Retina (tissue), 1 donor: ENCODE data around the gene ST6GALNAC3.
A peak's percentile ranks its signal among the peaks of the same experiment; 100 is the strongest.

Experiments used
- DNase-seq: peaks from one replicate; pipeline ENCODE4 v3.0.0-alpha.2; 2016

The ST6GALNAC3 gene

DNA sequence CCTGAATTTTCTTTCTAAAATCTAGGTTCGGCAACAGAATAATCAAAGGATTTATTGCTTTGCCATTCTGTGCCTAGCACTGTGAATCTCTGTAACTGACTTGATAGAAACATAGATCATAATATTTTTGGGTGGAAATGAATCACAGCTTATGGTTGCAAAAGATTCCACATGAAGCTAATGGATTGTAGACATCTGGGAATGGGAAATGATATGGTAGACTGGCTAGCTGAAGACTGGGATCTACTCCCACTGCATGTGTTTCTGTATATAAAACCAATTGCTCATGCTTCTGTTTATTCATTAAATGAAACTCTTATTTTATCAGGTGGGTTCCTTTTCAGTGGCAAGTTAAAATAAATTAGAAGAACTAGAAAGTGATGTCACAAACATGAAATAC lies 395.6 kb downstream of the ST6GALNAC3 start:
- no peak for DNase-seq

DNA sequence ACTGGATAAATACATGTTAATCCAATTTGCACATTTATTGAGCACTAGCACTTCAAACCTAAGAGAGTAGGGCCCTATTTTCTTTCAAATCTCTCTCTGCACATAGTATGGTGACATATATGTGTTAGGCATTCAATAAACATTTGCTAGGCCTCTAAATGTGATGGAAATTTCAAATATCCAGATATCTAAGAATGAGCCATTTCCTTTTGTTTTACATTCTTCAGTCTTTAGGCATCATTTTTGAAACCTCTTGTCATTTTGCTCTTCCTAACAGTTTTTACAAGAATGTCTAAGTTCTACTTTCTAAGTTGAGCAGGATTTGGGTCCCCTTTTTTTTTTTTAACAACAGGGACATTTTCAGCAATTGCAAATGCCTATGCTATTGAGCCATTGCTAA lies 397.0 kb downstream of the ST6GALNAC3 start:
- no peak for DNase-seq

DNA sequence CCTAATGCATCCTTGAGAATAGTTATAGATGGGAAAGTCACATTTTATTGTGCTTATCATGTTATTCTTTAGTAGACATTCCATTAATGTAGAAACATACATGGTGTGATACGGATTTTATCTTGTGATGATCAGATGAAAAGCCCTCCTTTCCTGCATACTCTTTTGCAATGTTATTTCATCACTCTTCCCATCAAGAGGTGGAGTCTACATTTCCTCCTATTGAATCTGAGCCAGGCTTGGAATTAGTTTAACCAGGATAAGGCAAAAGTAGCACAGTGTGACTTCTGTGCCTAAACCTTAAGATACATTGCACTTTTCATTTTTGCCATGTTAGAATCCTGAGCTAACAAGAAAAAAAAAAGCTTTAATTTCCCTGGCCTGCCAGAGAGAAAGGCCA lies 399.0 kb downstream of the ST6GALNAC3 start:
- DNase-seq: no peak

DNA sequence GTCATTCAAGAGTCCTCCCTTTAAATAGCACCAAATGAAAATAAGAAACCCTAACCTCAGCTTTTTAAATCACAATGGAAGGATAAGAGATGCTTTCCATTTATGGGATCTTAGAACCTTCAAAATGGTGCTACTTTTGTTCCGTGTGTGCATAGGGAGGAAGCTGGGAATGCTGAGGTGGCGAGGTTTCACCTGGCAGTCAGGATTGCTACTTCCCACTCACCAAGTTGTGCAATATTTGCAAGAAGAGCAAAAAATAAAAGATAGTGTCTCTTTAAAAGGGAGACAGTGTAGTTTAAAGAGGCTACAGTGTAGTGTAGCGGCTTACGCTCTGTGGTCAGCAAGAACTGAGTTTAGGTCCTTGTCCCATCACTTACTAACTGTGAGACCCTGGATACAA lies 400.4 kb downstream of the ST6GALNAC3 start:
- DNase-seq: no peak

DNA sequence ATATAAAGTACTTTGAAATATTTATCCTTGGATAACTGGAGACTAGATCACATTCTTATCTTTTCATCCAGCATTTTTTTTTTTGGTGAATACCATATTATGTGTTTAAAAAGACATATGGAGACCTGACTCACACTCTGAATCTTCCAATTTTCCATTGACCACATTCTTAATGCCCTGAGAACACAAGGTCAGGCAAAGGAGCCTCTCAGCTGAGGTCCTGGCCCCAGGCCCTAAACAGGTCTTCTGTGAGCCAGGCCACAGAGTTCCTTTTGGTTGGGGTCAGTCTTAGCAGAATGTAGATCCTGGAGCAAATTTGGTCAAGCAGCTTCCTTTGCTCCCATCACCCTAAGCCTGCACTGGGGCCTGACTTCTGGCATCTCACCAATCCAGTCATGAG lies 402.6 kb downstream of the ST6GALNAC3 start:
- DNase-seq: no peak

DNA sequence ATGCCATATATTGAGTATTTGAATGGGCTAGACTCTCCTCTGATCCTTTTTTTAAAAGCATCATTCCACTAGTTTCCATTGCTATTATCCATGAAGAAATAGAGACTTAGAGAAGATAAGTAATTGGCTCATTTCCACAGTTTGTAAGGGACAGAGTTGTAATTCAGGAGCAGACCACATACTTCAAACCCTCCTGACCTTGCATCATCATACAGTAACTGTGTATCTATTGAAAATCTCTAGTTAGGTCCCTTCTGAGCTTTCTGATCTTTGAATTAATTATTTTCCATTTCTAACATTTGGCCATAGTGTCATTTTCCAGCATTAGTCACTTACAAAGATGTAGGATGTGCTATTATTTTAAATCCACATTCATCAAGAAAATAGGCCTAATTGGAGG lies 406.3 kb downstream of the ST6GALNAC3 start:
- no peak for DNase-seq

DNA sequence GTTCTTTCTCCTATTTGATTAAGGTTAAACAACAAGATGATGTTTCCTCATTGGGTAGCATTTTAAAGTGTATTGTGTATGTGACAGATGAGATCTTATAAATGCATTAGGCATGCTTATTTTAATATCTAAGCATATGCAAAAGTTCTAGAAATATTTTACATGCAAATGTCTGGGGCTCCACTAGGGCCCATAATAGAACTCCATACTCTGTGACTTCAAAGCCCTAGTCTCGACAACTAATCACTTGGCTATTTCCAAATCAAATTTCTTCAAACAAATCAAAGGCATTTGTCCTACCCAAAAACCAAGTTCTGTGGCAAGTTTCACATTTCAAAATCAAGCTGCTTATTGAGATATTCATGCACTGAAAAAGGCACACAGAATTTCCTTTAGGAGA lies 407.1 kb downstream of the ST6GALNAC3 start:
- no peak for DNase-seq

DNA sequence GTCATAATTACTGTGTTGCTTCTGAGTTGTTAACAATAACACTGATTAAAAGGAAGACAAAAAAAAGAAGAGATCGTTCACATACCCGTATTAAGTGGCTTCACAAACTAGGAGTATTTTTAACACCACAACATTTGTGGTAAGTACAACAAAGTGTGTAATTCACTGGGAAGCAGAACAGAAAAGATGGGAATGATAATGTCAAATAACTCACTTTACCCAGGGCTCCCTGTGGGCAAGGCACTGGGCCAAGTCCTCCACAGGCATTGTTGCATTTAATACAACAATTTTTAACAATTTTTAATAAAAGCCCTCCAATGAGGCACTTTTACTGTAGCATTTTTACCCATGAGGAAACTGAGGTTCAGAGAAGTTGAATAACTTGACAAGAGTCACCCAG lies 407.7 kb downstream of the ST6GALNAC3 start:
- no peak for DNase-seq

DNA sequence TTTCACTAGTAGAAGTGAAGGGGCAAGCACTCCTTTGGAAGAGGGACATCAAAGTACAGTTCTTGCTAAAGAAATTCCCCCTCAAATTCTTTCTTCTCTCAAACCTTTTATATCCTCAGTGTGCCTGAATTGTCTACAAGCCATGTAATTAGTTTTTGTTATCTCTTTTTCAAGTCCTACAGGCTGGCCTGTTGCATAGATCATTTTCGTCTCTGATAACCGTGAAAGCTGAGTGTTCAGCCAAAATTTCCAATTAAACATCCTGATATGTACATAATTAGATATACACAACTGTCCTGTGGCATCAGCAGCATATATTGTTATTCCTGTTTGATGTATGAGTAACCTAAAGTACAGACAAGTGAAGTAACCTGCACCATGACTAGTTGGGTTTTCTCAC lies 417.2 kb downstream of the ST6GALNAC3 start:
- DNase-seq: no peak

DNA sequence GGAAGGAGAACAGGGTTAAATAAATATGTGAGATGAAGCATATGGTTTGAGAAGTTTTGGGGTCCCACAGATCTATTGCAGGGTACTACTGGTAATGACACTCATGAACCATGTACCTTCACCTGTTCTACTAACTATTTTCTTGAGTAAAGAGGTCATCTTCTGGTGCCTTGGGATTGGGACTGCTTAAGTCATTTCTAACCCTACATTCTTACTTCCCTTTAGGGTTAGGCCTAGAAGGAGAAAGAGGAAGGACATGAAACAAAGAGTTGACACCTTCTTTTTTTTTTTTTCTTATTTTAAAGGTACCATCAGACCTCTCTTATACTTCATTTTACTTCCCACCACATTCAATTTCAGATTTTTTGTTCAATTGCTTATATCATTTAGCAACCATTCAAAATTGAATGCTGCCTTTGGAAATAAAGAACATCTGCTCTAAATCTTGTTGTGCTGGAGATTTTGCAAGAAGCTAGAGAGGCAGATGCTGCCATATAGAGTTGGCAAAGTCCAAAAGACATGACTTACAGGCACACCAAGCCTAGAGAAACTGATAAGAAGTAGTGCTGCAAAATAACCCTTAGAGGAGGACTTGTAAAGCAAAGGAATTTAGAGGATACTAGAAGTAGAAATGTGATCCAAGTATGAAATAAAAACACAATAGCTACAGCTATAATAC lies 418.3 kb downstream of the ST6GALNAC3 start:
- DNase-seq: no peak

DNA sequence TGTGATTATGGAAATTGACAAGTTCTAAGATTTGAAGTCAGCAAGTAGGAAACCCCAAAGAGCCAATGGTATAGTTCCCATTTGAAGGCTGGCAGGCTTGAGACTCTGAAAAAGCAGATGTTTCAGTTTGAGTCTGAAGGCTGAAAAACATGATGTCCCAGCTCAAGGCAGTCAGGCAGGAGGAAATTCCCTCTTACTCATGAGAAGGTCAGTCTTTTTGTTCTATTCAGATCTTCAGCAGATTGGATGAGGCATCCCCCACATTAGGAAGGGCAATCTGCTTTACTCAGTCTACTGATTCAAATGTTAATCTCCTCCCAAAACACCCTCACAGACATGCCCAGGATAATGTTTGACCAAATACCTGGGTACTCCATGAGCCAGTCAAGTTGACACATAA lies 420.3 kb downstream of the ST6GALNAC3 start:
- no peak for DNase-seq

DNA sequence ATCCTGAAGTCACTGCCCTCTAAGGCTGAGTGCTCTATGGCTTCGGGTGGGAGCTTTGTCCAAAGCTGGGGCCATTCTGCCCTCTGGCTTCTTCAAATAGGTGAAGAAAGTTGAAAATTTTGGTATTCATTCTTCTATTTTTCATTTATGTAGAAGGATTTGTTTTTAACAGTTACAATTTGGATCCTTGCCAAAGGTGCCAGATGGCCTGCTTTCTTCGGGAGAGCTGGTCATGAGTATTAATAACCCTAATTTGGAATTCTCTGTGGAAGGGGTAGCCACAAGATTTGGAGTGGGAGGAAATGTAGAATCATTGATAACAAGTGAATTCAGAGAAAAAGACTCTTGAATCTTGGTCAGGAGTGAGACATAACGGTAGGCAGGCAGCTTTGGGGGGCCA lies 422.3 kb downstream of the ST6GALNAC3 start:
- DNase-seq: no peak

DNA sequence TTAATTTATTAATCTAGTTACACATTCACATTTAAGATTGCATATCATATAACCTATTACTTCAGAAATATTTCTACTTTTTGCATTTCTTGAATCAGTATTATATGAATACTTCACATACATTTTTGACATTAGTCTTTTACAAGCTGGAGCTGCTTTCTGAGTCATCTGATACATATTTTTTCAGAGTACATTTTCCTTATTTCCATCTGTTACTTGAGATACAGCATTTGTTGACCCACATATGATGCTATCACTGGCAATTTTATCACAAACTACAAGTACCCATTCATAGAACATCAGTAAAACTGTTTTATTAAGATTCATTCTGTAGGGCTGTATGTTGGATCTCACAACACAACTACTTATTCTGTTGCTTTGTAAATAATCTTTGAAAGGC lies 425.6 kb downstream of the ST6GALNAC3 start:
- no peak for DNase-seq

DNA sequence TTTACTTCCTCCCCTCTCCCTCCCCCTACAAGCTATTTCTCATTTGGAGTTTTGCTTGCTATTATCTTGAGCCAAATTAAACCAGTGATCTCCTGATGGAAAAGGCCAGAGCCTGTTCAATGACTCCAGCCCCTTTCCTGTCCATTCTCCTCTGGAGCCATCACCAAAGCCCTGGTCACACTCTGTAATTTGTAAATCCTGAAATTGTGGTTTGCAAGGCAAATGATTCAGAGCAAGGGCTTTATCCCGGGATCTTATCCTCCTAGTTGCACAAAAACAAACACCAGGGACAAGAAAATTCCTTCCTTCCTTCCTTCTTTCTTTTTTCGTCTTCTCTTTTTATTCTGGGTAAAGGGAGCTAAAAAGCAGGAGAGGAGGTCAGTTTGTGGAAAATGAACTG lies 426.6 kb downstream of the ST6GALNAC3 start:
- no peak for DNase-seq

DNA sequence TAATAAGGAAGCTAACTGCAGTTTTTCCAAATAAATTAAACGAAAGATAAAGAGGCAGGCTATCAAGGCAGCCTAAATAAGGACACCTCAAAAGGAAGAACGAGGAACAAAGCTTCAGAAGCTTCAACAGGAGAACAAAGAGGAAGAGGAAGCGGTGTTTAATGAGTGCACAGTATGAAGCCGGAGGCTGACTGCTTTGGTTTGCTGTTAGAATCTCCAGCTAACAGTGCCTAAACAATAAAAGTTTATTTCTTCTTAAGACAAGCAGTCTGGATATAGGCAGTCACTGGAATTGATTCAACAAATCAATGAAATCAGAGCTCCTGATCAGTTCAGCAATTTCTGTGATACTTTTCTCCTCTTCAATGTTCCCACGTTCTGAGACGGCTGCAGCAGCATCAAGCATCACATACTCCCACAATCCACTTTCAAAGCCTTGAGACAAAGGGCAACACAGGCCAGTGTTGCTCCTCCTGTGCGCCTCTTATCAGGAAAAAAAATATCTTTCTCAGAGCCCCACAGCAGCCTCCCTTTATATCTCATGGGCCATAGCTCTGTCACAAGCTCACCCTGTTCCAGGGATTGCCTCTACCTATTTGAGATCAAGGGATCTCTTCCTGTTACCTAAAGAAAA lies 427.2 kb downstream of the ST6GALNAC3 start:
- DNase-seq: peak; percentile 73

DNA sequence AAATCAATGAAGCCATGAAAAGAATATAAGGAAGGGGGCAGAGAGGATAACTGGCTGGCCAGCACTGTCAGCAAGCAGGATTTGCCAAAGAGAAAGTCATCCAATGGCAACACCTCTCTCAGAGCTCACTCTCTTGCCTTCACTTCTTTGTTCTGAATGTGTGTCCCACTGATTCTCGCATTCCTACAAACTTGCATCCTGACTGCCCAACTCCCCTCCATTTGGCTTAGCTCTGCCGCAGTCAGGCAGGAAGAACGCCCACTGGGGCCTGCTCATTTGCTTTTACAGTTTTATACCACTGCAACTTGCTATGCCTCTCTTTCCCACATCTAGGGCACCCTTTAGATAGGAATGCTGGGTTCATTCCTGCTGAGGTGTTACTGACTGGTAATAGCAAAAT lies 428.6 kb downstream of the ST6GALNAC3 start:
- DNase-seq: no peak

DNA sequence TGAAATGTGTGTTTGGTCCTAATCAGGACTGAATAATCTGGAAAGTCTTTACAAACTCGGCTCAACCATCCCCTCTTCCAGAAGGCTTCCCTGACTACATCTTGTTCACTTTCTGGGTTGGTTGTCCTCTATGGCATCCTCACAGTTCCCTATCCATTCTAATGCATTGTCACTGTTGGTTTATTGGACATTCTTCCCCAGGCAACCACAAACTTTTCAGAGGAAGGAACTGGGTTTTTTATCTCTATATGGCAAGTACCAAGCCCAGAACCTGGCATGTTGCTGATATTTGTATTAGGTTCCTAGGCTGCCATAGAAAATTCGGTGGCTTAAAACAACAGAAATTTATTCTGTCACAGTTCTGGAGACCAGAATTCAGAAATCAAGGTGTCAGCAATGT lies 429.2 kb downstream of the ST6GALNAC3 start:
- DNase-seq: no peak

DNA sequence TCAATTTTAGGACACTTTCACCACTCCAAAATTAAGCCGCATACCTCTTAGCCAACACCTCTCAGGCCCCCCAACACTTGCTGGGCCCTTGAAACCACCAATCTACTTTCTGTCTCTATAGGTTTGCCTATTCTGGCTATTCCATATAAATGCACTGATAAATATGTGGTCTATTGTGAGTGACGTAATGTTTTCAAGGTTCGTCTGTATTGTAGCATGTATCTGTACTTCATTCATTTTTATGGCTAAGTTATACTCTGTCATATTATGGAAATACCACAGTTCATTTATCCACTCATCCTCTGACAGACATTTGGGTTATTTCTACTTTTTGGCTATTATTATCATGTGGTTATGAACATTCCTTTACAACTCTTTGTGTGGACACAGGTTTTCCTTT lies 432.8 kb downstream of the ST6GALNAC3 start:
- no peak for DNase-seq

DNA sequence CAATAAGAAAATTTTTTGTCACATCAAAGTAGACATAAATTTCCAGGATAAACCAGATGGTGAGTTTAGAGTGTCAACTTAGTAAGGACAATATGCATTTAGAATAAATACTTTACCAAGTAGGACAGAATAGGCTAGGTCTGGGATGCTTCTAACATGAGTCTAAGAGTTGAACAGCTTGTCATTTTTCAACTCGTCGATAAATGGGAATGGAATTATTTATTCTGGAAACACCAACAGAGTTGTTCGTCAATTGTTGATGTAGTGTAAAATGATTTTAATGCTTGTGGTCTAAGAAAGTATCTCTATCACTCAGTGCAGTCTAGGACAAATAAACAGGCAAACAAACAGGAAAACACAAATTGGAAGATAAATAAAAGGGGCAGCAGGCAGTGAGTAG lies 434.3 kb downstream of the ST6GALNAC3 start:
- no peak for DNase-seq

DNA sequence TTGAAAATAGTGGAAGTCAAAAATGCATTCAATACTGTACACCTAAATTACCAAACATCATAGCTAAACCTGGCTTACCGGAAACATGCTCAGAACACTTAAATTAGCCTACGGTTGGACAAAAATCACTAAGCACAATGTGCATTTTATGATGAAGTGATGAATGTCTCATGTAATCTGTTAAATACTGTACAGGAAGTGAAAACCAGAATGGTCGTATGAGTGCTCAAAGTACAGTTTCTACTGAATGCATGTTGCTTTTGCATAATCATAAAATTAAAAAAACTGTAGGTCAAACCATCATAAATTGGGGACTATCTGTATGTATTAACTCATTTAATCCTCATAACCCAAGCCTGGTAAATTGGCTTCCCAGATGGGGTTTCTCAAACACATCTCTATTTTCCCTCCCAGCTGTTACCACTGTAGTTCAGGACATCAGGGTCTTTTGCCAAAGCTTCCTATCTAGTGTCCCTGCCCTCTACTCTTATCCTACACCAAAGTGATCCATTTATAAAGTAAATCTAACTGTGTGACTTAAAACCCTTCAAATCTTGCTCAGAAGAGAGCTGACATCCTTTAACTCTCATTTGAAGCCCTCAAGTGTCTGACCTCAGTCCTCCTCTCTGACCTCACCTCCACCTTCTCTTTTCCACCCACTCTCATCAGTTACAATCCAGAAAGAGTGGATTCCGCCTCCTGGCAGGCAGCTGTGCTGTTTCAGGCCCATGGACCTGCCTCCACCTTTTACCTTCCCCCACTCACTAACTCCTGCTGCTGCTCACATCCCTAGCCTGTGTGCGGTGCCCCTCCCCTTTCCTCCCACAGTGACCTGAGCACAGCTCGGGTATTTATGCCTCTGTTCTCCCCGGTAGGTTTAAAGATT lies 436.4 kb downstream of the ST6GALNAC3 start:
- no peak for DNase-seq

DNA sequence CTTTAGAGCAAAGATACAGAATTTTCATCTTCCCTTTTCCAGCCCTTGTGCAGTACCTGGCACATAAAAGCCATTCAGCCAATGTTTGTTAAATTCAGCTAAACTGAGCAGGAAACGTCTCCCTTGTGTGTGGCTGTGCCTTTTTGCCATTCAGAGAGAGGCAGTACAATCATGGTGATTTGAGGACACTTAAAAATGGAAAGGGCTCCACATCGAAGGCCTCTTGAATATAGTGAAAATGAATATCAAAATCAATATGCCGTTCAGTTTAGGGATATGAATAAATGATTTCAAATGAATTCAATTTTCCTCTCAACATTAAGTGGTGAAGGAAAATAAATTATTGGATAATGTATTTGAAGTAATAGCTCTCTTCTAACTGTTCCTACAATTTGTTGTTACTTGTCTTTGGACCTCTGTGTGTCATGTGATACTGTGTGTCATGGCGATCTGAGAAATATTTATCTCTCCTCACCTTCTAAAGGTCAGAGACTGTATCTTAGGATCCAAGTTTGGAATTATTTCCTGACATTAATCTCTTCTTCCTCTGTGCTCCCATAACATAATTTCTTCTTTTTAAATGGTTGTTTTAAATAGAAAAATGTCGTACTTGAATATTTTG lies 437.1 kb downstream of the ST6GALNAC3 start:
- DNase-seq: no peak

DNA sequence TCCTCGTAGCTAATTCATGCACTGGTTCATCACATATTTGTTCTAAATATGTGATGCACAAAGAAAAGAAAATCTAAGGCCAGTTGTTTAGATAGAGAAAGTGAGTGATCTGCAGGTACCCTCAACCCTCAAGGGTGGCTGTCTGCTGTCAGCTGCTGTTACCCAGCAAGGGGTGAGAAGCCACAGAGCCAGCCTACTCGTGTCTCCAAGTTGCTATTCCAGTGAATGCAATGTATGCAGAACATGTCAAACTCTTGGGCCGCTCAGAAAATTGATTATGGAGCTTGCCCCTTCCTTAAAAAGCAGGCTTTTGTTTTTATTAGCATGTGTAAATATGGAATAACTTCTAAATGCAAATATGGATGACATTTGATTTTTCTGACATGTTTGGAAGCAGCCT lies 456.4 kb downstream of the ST6GALNAC3 start:
- DNase-seq: no peak

DNA sequence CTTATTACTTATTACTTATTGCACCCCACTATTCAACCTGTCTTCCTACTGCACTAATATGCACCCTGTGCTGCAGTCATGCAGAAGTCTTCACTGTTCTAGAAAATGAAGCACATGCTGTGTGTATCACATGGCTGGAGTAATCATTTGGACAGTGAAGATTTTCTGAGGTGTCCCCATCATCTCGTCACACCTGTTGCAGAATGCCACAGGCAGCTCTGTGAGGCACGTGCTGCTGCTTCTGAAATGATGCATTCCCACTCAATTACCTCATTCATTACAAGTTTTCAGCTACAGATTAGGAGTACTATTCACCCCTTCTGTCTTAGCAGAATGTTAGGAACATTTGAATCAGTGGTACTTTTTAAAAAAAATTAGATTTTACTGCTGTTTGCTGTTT lies 467.1 kb downstream of the ST6GALNAC3 start:
- DNase-seq: no peak

DNA sequence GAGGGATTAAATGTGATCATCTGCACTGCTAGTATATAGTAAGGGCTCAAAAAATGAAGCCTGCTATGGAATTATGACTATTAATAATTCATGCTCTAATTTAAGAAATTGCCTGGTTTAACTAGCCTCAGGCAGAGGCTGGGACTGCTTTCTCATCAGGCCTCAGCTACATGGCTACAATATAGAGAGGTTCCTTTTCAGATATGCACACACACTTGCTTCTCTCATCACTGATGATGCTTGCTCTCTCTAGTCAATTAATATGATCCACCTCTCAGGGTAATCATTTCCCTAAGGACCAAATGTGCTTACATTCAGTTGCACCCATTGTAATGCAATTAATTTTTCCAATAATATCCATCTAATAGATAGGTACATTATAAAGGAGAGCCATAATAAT lies 467.8 kb downstream of the ST6GALNAC3 start:
- DNase-seq: no peak
